Posterior cingulate gyrus (tissue), 11 donors: ENCODE measurements around the gene TMEM9B.
A peak's percentile ranks its signal among the peaks of the same experiment; 100 is the strongest.
"Not testable (repeated sequence)": the region's sequence is repeated elsewhere in the genome, so short reads cannot be mapped to it uniquely, and the experiment has no call there.

Experiments used
- DNase-seq, 10 donors: peaks; one replicate each; pipeline versions ENCODE4 v3.0.0 to v3.0.0-alpha.2; 2020 to 2021; ENCODE audit warnings: mixed read lengths in 3 of 10
- intact Hi-C: fragments of 100-400 bp; cut with DNase I; formaldehyde crosslinking; loops from one replicate; pipeline ENCODE4 v1.15.1; 2023

TMEM9B gene

DNA sequence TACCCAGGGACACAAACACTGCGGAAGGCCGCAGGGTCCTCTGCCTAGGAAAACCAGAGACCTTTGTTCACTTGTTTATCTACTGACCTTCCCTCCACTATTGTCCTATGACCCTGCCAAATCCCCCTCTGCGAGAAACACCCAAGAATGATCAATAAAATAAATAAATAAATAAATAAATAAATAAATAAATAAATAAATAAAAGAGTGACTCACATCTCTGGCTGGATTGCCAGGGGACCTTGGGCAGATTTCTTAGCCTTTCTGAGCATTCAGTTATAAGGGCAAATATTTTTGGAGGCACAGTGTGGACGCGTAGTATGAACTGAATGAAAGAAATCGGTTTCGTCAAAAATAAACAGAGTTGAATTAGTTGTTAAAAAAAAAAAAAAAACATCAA, 15.1 kb upstream of the TMEM9B start:
- DNase-seq, intact Hi-C loops: not testable (repeated sequence)

GRCh38 chr11:8973121-8973520, 8.9 kb upstream of the TMEM9B start:
- intact Hi-C loops: no loop called here
- DNase-seq: no peak

DNA sequence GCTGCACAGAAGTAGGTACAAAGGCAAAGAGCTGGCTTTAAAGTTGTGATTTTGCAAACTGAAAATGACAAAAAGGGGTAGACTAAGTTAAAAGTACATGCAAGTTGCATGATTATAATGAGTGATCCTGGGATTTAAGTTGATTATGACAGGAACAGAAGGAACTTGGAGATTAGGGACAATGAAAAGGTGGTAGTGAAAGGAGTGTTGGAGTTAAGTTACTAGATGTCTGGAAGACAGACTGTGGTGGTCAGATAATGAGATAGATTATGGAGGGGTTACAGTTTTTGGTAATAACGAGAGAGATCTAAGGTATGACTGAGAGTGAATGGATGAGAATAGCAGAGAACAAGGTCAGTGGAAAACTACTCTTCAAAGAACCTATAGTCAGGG, 7.7 kb upstream of the TMEM9B start:
- no peak for DNase-seq
- intact Hi-C loops: no loop called here

DNA sequence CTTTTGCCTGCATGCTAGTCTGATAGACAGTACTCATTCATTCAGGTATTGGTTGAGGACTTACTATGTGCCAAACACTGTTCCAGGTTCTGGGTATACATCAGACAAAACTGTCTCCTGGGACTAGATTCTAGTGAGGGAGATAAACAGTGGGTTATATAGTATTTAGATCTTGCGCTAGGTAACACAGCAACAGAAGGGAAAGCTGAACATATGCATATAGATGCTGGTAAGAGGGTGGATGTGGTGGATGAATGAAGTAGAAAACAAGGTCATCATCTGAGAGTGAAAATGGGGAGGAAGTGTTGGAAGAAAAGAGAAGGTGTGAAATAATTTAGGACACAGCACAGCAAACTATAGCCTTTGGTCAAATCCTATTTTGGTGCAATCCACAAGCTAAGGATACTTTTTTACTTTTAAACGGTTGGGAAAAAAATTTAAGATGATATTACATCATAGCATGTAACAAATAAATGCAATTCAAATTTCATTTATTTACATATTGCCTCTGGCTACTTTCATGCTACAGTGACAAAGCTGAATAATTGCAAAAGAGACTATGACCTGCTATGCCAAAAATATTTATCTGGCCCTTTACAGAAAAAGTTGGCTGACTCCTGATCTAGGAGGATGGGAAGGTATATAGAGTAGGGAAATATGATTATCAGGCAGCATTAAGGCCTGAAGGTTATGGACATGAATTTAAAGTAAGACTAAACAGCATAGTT, 7.1 kb upstream of the TMEM9B start:
- intact Hi-C loops: no loop called here
- no peak for DNase-seq

DNA sequence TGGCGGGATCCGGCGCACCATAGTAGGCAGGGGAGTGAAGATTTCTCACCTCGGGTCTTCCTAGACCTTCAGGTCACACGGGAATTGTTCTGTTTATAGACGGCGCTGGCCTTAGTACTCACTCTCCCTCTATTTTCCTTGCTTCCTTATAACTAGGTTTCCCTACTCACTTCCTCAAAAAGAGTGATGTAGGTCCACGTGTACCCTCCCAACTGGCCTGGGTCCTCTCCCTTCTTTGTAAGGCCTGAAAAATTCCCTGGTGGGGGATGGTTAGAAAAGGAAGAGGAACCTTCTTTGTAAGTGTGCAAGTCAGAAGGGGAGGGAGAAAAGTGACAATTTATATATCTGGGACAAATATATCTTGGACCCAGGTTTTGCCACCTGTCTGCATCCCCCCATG, 2.9 kb upstream of the TMEM9B start:
- no peak for DNase-seq
- intact Hi-C loops: loop anchor here (10.0 kb wide), 1 partner anchor 282 kb away; the partner anchor contains the start of genes RPL27A and TRIM66

- intact Hi-C loops: loop anchor here (5.0 to 10.0 kb wide), 2 partner anchors 51 to 279 kb away; partner anchors contain the start of genes AKIP1, RPL27A and TRIM66
- peak in 8 of 10 donors; percentile 69 to 97 (median 77) for DNase-seq
Observed at GRCh38 chr11:8963569-8964323, 496 bp downstream of the TMEM9B start.

DNA sequence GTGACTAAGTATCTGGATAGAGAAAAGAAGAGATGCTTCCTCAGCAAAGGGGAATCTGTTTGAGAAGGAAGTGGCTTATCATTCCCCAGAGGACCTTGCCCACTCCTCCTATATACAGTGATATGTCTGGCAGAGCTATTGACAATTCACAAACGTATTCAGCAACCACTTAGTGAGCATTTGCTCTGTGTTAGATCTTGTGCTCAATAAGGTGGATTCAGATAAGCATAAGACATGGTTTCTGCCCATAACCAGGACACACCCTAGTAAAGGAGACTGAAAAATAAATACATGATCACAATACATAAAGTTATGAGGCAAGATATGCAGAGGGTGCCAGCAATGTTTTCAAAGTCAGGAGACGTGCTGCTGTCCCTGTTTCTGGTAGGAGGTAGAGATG, 1.4 kb downstream of the TMEM9B start:
- DNase-seq: no peak
- intact Hi-C loops: loop anchor here (5.0 to 10.0 kb wide), 2 partner anchors 51 to 278 kb away; partner anchors contain the start of genes AKIP1, RPL27A and TRIM66

DNA sequence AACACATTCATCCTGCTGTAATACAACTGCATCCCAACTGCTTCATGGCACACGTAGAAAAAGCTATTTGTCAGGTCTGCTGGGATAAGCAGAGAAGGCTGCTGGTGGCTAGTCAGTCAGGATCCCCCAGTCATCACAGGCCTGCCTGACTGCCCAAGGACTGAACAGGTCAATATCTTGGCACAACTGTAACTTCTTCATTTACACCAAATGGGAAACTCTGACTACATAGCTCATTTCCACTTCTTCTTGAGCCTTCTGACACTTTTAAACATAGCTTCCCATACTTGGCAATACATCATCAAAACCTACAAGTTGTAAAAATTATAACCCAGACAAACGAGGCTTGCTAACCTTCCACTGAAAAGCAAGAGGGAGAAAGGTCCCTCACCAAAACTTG, 2.8 kb downstream of the TMEM9B start:
- no peak for DNase-seq
- intact Hi-C loops: loop anchor here (5.0 to 10.0 kb wide), 2 partner anchors 49 to 277 kb away; partner anchors contain the start of genes AKIP1, RPL27A and TRIM66

DNA sequence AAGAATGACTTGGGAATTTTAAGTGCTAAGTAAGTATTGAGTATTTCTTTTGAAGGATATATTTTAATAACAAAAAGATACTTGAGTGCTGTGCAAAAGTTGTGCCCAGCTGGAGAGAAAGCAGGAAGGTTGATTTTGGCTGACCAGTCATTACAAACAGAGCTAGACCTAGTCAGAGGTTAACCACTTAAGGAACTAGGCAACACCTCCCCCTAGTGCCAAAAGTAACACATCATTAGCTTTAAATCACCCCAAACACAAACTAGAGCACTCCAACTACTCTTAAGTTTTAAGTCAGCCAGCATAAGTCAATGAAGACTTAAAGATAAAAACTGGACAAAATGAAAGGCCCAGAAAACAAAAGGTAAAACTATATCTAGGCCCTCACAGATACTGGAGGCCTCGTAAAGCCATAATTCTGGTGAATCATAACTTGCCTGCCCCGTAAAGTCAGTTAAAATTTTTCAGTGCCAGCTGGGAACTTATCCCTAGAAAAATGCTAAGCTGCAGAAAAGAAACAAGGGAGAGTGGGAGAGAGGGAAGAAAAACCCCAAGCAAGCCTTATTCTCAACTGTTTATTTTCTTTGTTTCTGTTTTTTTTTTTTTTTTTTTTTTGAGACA, 4.6 kb downstream of the TMEM9B start:
- no peak for DNase-seq
- intact Hi-C loops: loop anchor here (5.0 to 10.0 kb wide), 2 partner anchors 47 to 275 kb away; partner anchors contain the start of genes AKIP1, RPL27A and TRIM66

DNA sequence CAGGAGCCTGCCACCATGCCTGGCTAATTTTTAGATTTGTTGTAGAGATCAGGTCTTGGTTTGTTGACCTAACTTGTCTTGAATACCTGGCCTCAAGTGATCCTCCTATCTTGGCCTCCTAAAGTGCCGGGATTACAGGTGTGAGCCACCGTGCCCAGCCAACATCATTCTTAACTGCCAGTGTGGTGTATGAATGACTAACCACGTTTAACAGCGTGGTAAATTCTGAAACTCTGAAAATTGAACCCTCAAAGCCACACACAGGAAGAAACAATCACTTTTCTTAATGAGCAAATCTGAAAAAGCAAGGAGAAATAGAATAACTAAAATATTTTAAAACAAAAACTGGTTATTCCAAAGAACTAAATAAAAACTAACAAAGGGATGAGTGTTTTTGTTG, 7.4 kb downstream of the TMEM9B start:
- DNase-seq: no peak
- intact Hi-C loops: no loop called here

GRCh38 chr11:8948886-8949285, 15.4 kb downstream of the TMEM9B start:
- intact Hi-C loops: no loop called here
- no peak for DNase-seq

- DNase-seq: no peak
- intact Hi-C loops: no loop called here
Observed at GRCh38 chr11:8947230-8947943, 16.9 kb downstream of the TMEM9B start.

- intact Hi-C loops: no loop called here
- DNase-seq: no peak
Observed at GRCh38 chr11:8942518-8943066, 21.6 kb downstream of the TMEM9B start, which contains the start of gene ASCL3. Gene ASCL3 (minus strand): TSS chr11:8943016. CDS start chr11:8938161, 4,855 bp downstream.

DNA sequence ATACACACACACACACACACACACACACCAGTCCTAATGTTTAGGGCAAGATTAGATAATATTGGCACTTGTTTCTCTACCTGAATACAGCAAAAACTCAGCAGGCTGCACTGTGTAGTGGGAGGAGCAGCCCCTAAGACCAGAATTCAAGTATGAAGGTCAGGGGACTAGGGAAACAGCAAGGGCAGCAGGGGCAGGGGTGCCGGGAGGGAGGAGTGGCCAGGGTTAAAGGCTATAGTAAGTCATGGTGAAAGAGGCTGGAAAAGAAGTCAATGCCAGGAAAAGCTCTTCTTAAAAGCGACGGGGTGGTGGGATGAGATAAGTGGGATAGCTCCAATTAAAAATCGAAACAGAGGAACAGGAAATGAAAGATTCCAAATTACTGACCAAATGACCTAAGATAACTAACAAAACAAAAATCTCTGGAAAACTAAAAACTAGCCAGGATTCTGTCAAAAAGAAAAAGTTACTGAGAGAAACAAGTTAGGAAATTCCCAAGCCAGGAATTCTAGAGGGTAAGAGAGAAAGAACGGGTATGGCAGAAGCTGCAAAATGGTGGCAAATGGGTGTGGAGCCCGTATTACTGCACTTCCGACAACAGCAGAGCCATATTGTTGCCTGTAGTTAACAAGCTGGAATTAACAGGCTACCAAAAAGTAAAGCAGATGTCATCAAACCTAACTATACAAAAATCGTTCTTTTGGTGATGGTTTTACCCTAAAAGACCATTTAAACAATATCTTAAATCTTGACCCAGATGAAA, 22.7 kb downstream of the TMEM9B start:
- intact Hi-C loops: no loop called here
- no peak for DNase-seq

GRCh38 chr11:8937659-8938058, 26.6 kb downstream of the TMEM9B start:
- intact Hi-C loops: no loop called here
- no peak for DNase-seq

- intact Hi-C loops: no loop called here
- no peak for DNase-seq
Observed at GRCh38 chr11:8937159-8937558, 27.1 kb downstream of the TMEM9B start.

GRCh38 chr11:8935789-8936188, 28.5 kb downstream of the TMEM9B start:
- DNase-seq, intact Hi-C loops: not testable (repeated sequence)

DNA sequence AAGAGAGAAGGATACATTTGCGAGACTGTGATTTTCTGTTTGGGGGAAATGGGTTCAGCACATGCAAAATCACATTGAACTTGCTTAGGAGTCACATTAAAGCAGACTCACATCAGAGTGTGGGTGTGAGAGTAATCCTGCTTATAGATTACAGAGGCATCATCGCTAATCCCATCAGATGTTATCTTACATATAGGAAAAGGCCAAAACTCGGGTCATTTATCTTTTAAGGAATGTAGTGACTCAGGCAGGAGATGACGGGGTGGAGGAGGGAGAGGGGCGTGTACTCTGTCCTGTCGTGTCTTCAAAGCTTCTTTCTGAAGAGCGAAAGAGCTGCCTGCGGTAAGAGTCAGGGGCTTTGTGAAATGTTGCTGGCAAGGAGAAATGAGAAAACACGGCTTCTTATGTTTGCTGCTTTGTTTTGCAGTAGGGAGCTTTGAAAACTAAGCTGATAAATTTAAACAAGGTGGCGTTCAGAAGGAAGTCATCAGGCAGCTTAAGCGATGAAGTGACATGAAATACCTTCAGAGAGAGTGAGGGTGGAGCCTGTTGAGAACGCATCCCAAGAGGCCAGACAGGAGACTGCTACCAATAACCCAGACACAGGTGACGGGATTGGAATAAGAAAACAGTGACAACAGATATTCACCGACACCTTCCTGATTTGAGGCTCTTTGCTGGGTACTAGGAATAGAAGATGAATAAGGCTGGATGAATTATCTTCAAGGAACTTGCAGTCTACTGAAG, 29.3 kb downstream of the TMEM9B start:
- intact Hi-C loops: no loop called here
- DNase-seq: no peak

DNA sequence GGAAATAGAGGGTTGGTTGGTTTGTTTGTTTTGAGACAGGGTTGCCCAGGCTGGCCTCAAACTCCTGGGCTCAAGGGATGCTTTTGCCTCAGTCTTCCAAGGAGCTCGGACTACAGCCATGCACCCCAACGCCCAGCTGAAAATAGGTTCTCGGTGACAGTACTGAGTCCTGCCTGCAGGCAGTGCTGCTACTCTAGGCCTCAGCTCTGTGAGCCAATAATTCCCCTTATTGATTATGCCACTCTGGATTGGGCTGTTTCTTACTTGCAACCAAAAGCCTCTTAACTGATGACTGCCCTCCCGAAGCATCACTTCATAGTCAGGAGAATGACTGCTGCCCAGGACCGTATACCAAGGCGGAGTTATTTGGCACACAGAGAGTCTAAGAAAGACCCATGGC, 30.3 kb downstream of the TMEM9B start:
- intact Hi-C loops: no loop called here
- no peak for DNase-seq
